Measurements from ENCODE around the gene UTS2R. TPM values are rescaled to one million over a fixed set of nuclear protein-coding genes. Genes with fewer than 3 reads are reported as not detected.

Gene UTS2R
- total and polyA plus RNA-seq, 12 donors = not detected

- H3K27me3 ChIP-seq = no peaks in the 10 kb centered on the region
Observed at GRCh38 chr17:82400206-82400605, 28.6 kb downstream of the UTS2R start.

GRCh38 chr17:82400830-82401229, 29.3 kb downstream of the UTS2R start:
- Histone ChIP-seq H3K27me3 (no peaks in the 10 kb centered on the region), H3K4me1 (replicated peaks in 1 of 2) (no peaks in the 10 kb centered on the region), H3K36me3 (replicated peaks in 1 of 2) (peaks cover 0 to 11% of the 10 kb centered on the region in 2 donors), H3K4me3 (no peak overlapping the region), H3K27ac (no peak overlapping the region), H3K9me3 (replicated peaks in 1 of 3) (no peaks in the 10 kb centered on the region)
- WGBS, 4 donors = 68 to 85% (median 80%) methylated on average over 19 of the region's 19 CpGs
- intact Hi-C loops (cut with DNase I) = no loop called here
- peak in 3 of 7 donors; percentile 49 to 64 (median 53) for DNase-seq
- no peak for TF ChIP-seq POLR2A (IDR thresholded peaks at IDR 0.05)

More at GRCh38 chr17:82400206-82400605, 28.6 kb downstream of the UTS2R start:
- Histone ChIP-seq H3K36me3 (replicated peaks in 1 of 2) (peaks cover 0 to 11% of the 10 kb centered on the region in 2 donors), H3K9me3 (replicated peaks in 1 of 3) (no peaks in the 10 kb centered on the region), H3K4me1 (replicated peaks in 1 of 2) (no peaks in the 10 kb centered on the region), H3K4me3 (no peak overlapping the region), H3K27ac (no peak overlapping the region)
- DNase-seq = peak in 1 of 7 donors; percentile 21
- WGBS, 4 donors = 67 to 89% (median 84%) methylated on average over 6 to 7 of the region's 7 CpGs
- TF ChIP-seq POLR2A (IDR thresholded peaks at IDR 0.05) = no peak
- TF ChIP-seq CTCF (IDR thresholded peaks at IDR 0.05) = no peak
- intact Hi-C loops (cut with DNase I) = no loop called here

- H3K4me1 ChIP-seq (replicated peaks in 1 of 2) = no peaks in the 10 kb centered on the region
- no peaks in the 10 kb centered on the region for H3K9me3 ChIP-seq (replicated peaks in 1 of 3)
- H3K36me3 ChIP-seq (replicated peaks in 1 of 2) = peaks cover 0 to 11% of the 10 kb centered on the region in 2 donors
- no peaks in the 10 kb centered on the region for H3K27me3 ChIP-seq
- DNase-seq = no peak
- TF ChIP-seq CTCF (IDR thresholded peaks at IDR 0.05) (no peak), POLR2A (IDR thresholded peaks at IDR 0.05) (no peak)
- H3K4me3 ChIP-seq = no peak overlapping the region
- intact Hi-C loops (cut with DNase I) = no loop called here
- WGBS, 4 donors = 84 to 91% (median 88%) methylated on average over 7 of the region's 7 CpGs
- H3K27ac ChIP-seq = no peak overlapping the region
Observed at GRCh38 chr17:82402865-82403264, 31.3 kb downstream of the UTS2R start.

GRCh38 chr17:82403662-82404660, 32.4 kb downstream of the UTS2R start:
- Histone ChIP-seq H3K27me3 (no peaks in the 10 kb centered on the region), H3K36me3 (replicated peaks in 1 of 2) (peaks cover 0 to 15% of the 10 kb centered on the region in 2 donors), H3K9me3 (replicated peaks in 1 of 3) (no peaks in the 10 kb centered on the region), H3K4me1 (replicated peaks in 1 of 2) (no peaks in the 10 kb centered on the region), H3K27ac (no peak overlapping the region), H3K4me3 (no peak overlapping the region)
- no peak for DNase-seq
- TF ChIP-seq CTCF (IDR thresholded peaks at IDR 0.05) (no peak), POLR2A (IDR thresholded peaks at IDR 0.05) (no peak)
- intact Hi-C loops (cut with DNase I) = no loop called here
- WGBS, 4 donors = 94 to 96% (median 95%) methylated on average over 43 to 67 of the region's 67 CpGs

All from adrenal gland (tissue), 12 donors.